CD1c-positive myeloid dendritic cell (primary cell): ENCODE data around the gene RIMBP2.
"Not testable (repeated sequence)": the region's sequence is repeated elsewhere in the genome, so short reads cannot be mapped to it uniquely, and the experiment has no call there.

Source experiments
- DNase-seq: peaks from one replicate; pipeline ENCODE4 v3.0.0-alpha.2; 2016; ENCODE audit errors: extremely low spot score

Gene RIMBP2

DNA sequence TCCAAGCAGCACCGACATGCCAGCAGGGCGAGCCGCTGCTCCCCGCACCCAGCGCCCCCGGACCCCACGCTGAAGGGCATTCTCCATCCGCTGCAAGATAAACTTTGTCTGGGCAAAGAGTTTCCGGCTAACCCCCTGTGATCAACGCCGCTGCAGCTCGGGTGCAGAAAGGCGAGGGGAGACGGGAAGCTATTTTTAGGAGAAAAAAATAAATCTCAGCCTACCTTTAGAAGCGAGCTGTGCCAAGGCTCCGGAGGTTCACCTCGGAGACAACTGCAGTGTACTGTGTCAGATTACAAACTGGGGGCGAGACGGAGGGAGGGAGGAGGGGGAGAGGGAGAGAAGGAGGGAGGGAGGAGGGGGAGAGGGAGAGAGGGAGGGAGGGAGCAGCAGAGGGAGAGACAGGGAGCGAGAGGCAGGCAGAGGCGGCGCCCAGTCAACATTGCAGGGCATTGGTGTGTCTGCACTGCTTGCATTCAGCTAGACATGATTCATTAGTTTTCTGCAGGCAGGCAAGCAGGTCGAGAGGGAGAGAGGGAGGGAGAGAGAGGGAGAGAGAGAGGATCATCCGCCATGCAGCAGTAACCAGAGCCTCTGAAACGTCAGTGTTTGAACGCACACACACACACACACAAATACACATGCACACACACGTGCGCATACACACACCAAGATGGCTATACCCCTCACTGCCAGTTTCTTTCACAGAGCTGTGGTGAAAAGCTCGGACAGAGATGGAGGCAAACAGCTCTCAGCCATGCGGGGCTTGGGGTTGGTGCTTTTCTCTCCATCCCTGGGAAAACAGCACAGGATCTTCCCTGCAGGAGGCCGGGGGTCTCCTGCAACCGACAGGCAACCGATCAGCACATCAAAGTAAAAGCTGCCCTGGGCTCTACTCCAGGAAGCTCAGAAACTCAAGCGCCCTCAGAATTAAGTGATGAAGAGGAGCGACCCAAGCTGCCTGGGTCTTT lies at the start of gene RIMBP2:
TSS of gene RIMBP2 (minus strand) at position 302 of the 971 bp plus-strand sequence. CDS start 237,286 bp downstream, outside the sequence.
- no peak for DNase-seq

GRCh38 chr12:130765186-130765659 lies 49.1 kb upstream of the RIMBP2 start:
- DNase-seq = peak; percentile 30

DNA sequence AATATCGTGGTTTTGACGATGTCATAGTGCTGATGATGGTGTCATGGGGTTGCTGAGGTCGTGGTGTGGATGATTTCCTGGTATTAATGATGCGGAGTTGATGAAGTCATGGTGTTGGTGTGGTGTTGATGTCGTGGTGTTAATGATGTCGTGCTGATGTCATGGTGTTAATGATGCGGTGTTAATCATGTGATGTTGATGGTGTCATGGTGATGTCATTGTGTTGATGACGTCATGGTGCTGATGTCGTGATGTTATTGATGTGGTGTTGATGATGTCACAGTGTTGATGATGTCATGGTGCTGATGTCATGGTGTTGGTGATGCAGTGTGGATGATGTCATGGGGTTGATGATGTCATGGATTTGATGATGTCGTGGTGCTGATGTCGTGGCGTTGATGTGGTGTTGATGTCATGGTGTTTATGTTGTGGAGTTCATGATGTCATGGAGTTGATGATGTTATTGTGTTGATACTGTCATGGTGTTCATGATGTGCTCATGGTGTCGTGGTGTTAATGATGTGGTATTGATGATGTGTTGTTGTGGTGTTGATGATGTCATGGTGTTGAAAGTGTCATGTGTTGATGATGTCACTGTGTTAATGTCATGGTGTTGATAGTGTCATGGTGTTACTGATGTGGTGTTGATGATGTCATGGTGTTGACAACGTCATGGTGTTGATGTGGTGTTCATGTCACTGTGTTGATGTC lies 48.5 kb upstream of the RIMBP2 start:
- DNase-seq = peak; percentile 48

DNA sequence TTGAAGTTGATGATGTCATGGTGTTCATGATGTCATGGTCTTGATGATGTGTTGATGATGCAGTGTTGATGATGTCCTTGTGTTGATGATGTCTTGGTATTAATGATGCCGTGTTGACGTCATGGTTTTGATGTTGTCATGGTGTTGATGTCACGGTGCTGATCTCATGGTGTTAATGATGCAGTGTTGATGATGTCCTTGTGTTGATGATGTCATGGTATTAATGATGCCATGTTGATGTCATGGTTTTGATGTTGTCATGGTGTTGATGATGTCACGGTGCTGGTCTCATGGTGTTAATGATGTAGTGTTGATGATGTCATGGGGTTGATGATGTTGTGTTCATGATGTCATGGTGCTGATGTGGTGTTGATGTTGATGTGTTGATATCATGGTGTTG lies 48.0 kb upstream of the RIMBP2 start:
- DNase-seq = peak; percentile 20

- no peak for DNase-seq
Measured at GRCh38 chr12:130762319-130762675, 46.2 kb upstream of the RIMBP2 start.

- DNase-seq = peak; percentile 53
Measured at GRCh38 chr12:130761537-130762318, 45.6 kb upstream of the RIMBP2 start.

- DNase-seq = no peak
Measured at GRCh38 chr12:130754234-130754901, 38.3 kb upstream of the RIMBP2 start.

- DNase-seq = no peak
Measured at GRCh38 chr12:130752692-130753230, 36.7 kb upstream of the RIMBP2 start.

DNA sequence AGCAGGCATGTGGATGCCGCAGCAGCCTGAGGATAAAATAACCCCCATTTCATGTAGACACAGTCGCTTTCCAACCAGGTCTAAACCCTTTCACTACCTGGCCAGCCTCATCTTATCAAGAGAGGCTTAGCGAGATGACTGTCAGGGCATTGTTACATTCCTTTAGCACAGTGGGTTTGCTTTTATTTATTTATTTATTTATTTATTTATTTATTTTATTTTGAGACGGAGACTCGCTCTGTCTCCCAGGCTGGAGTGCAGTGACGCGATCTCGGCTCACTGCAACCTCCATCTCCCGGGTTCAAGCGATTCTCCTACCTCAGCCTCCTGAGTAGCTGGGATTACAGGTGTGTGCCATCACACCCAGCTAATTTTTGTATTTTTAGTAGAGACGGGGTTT lies 35.9 kb upstream of the RIMBP2 start:
- DNase-seq = not testable (repeated sequence)

GRCh38 chr12:130748786-130749185 lies 32.7 kb upstream of the RIMBP2 start:
- no peak for DNase-seq

GRCh38 chr12:130747867-130748740 lies 32.0 kb upstream of the RIMBP2 start:
- DNase-seq = peak; percentile 75

GRCh38 chr12:130746546-130746945 lies 30.4 kb upstream of the RIMBP2 start:
- no peak for DNase-seq

DNA sequence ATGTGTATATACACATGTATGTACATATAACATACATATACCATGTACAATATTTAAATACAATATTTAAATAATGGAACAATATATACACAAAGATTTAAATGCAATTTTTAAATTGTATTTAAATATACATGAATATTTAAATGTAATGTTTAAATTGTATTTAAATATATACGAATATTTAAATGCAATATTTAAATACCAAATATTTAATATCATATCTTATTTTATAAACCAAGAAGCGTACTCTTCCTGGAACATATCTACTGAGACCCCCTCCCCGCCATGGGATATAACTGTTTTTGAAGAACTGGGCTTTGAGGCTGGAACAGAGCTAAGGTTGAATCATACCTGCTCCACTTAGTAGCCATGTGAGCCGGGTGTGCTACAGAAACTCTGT lies 29.8 kb upstream of the RIMBP2 start:
- no peak for DNase-seq

GRCh38 chr12:130744274-130744673 lies 28.2 kb upstream of the RIMBP2 start:
- DNase-seq = no peak

DNA sequence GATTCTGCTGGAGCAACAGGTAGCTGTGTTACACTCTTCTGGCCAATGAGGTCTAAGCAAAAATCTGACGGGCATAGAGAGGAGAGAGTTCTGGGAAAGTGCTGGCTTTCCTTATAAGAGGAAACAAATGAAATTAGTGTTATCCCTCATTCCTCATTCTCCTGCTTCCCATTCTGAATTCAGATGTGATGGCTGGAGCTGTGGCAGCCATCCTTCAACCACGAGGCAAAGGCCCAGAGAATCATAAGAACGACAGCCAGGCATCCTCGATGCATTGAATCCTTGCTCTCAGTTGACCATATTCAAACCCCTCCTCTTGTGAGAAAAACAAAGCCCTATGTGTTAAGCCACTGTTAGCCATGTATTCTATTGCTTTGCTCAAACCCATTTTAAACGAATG lies 27.5 kb upstream of the RIMBP2 start:
- no peak for DNase-seq

DNA sequence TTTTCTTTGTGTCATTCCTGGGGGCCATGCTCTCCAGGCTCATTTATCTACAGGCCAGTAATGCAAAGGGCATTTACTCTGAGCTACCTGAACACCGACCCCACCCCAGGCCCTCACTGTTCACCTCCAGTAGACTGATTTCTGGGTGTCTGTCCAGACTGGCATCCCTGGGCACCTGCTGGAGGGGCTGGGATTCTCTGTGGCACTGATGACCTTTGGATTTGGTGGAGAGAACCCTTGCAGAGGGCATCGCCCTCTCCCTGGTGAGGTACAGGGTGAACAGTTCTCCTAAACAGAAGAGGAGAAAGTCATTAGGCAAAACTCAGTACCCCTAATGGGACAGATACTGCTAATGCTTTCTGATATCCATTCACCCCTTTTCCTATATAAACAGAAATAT lies 27.1 kb upstream of the RIMBP2 start:
- no peak for DNase-seq

DNA sequence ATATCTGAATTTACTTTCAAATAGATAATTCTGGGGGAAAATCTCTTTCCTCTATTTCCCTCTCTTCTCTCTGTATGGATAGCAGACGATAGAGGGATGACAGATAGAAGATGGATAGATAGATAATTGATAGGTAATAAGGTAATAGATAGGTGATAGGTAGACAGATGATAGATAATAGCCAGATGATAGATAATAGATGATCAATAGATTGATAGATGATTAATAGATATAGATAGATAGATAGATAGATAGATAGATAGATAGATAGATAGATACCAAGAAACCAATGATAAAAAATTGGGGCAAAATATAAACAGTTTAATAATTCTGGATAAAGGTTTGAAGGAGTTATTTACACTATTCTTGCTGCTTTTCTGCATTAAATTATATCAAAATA lies 26.6 kb upstream of the RIMBP2 start:
- DNase-seq = no peak

- DNase-seq = no peak
Measured at GRCh38 chr12:130742112-130742511, 26.0 kb upstream of the RIMBP2 start.

- no peak for DNase-seq
Measured at GRCh38 chr12:130739571-130739970, 23.5 kb upstream of the RIMBP2 start.

GRCh38 chr12:130738403-130738802 lies 22.3 kb upstream of the RIMBP2 start:
- not testable (repeated sequence) for DNase-seq
